H9 (cell line): Measurements from ENCODE around the gene SYP. TPM values are rescaled to one million over a fixed set of nuclear protein-coding genes. Genes with fewer than 3 reads are reported as not detected.

Experiments
- DNase-seq: peaks from one replicate; pipeline ENCODE4 v3.0.0-alpha.2; 2017
- H2AFZ ChIP-seq: one replicate; pipeline ENCODE4 v1.6.1; 2013; ENCODE audit warnings: mild to moderate bottlenecking, low read length, control low read depth, moderate library complexity
- H2AK5ac ChIP-seq: 2 replicates; pipeline ENCODE4 v1.6.1; 2013; ENCODE audit warnings: low read length, control low read depth, mixed read lengths; ENCODE audit not compliant: insufficient read length
- H2BK120ac ChIP-seq: one replicate; pipeline ENCODE4 v1.6.1; 2013; ENCODE audit warnings: low read depth, mild to moderate bottlenecking, low read length, control low read depth, inconsistent platforms; ENCODE audit not compliant: poor library complexity, severe bottlenecking
- H2BK12ac ChIP-seq: 2 replicates; pipeline ENCODE4 v1.6.1; 2013; ENCODE audit warnings: low read length, control low read depth, mixed read lengths, low read depth; ENCODE audit not compliant: insufficient read length
- H2BK15ac ChIP-seq: 2 replicates; pipeline ENCODE4 v1.6.1; 2013; ENCODE audit warnings: low read depth, low read length, control low read depth
- H2BK20ac ChIP-seq: one replicate; pipeline ENCODE4 v1.6.1; 2013; ENCODE audit warnings: low read depth, mild to moderate bottlenecking, low read length, control low read depth, inconsistent platforms; ENCODE audit not compliant: poor library complexity, severe bottlenecking
- H2BK5ac ChIP-seq: 2 replicates; pipeline ENCODE4 v1.6.1; 2013; ENCODE audit warnings: low read length, control low read depth, mixed read lengths; ENCODE audit not compliant: insufficient read length
- H3K14ac ChIP-seq: 2 replicates; pipeline ENCODE4 v1.6.1; 2013; ENCODE audit warnings: low read length, control low read depth; ENCODE audit not compliant: insufficient read depth
- H3K18ac ChIP-seq: 2 replicates; pipeline ENCODE4 v1.6.1; 2013; ENCODE audit warnings: low read depth, mild to moderate bottlenecking, mixed read lengths, low read length, control low read depth; ENCODE audit not compliant: insufficient read length
- H3K23ac ChIP-seq: 2 replicates; pipeline ENCODE4 v1.6.1; 2013; ENCODE audit warnings: low read length, control low read depth, mixed read lengths, low read depth; ENCODE audit not compliant: insufficient read length
- H3K23me2 ChIP-seq: 2 replicates; pipeline ENCODE4 v1.6.1; 2013; ENCODE audit warnings: low read depth, mild to moderate bottlenecking, mixed read lengths, low read length, control low read depth; ENCODE audit not compliant: insufficient read length, poor library complexity, severe bottlenecking
- H3K27ac ChIP-seq: 2 replicates; pipeline ENCODE4 v1.5.1; 2013; ENCODE audit warnings: low read length, control low read depth, mixed read lengths, low read depth; ENCODE audit not compliant: insufficient read length
- H3K27me3 ChIP-seq: 2 replicates; pipeline ENCODE4 v1.6.1; 2013; ENCODE audit warnings: low read length, control low read depth, inconsistent platforms; ENCODE audit not compliant: insufficient read depth
- H3K4ac ChIP-seq: 2 replicates; pipeline ENCODE4 v1.6.1; 2013; ENCODE audit warnings: low read depth, mild to moderate bottlenecking, control low read depth, inconsistent platforms, low read length, moderate library complexity
- H3K4me1 ChIP-seq: 2 replicates; pipeline ENCODE4 v1.6.1; 2013; ENCODE audit warnings: low read length, control low read depth, inconsistent platforms; ENCODE audit not compliant: insufficient read depth
- H3K4me2 ChIP-seq: 2 replicates; pipeline ENCODE4 v1.6.1; 2013; ENCODE audit warnings: low read length, control low read depth, mixed read lengths; ENCODE audit not compliant: insufficient read length, insufficient read depth
- H3K56ac ChIP-seq: 2 replicates; pipeline ENCODE4 v1.6.1; 2013; ENCODE audit warnings: low read depth, mild to moderate bottlenecking, mixed read lengths, low read length, control low read depth; ENCODE audit not compliant: insufficient read length
- H3K79me1 ChIP-seq: 2 replicates; pipeline ENCODE4 v1.6.1; 2013; ENCODE audit warnings: low read depth, mild to moderate bottlenecking, moderate library complexity, low read length, control low read depth, inconsistent platforms; ENCODE audit not compliant: insufficient read depth, poor library complexity, severe bottlenecking
- H3K79me2 ChIP-seq: 2 replicates; pipeline ENCODE4 v1.6.1; 2013; ENCODE audit warnings: low read length, control low read depth, inconsistent platforms; ENCODE audit not compliant: insufficient read depth
- H3K9ac ChIP-seq: 2 replicates; pipeline ENCODE4 v1.6.1; 2013; ENCODE audit warnings: low read length, control low read depth, mixed read lengths; ENCODE audit not compliant: insufficient read length; ENCODE audit errors: extremely low read depth
- H3K9me3 ChIP-seq: one replicate; pipeline ENCODE4 v1.6.1; 2013; ENCODE audit warnings: low read depth, low read length, inconsistent platforms; ENCODE audit not compliant: control insufficient read depth
- H3T11ph ChIP-seq: one replicate; pipeline ENCODE4 v1.6.1; 2013; ENCODE audit warnings: mild to moderate bottlenecking, low read length, control low read depth, inconsistent platforms
- H4K20me1 ChIP-seq: one replicate; pipeline ENCODE4 v1.6.1; 2013; ENCODE audit not compliant: control insufficient read depth, insufficient read length, insufficient read depth
- H4K5ac ChIP-seq: 2 replicates; pipeline ENCODE4 v1.6.1; 2013; ENCODE audit warnings: low read depth, mild to moderate bottlenecking, mixed read lengths, low read length, control low read depth; ENCODE audit not compliant: insufficient read length
- H4K8ac ChIP-seq: replicated peaks from 2 replicates; pipeline ENCODE4 v1.6.1; 2013; ENCODE audit warnings: low read length, control low read depth, mixed read lengths, low read depth; ENCODE audit not compliant: insufficient read length
- H4K91ac ChIP-seq: 2 replicates; pipeline ENCODE4 v1.6.1; 2013; ENCODE audit warnings: low read depth, mild to moderate bottlenecking, moderate library complexity, mixed read lengths, low read length, control low read depth; ENCODE audit not compliant: insufficient read length
- H3K27ac Mint-ChIP-seq, 3 experiments: 2 replicates in 2 of 3; 3 replicates in 1 of 3; pipeline ENCODE4 v1.8.0; 2020 to 2021; ENCODE audit warnings: mixed read lengths in 3 of 3, mild to moderate bottlenecking in 1 of 3, moderate library complexity in 1 of 3
- H3K27me3 Mint-ChIP-seq: 2 replicates; pipeline ENCODE4 v1.8.0; 2021; ENCODE audit warnings: low read depth, mild to moderate bottlenecking, moderate library complexity, mixed read lengths
- H3K36me3 Mint-ChIP-seq, 3 experiments: 2 replicates in 2 of 3; 3 replicates in 1 of 3; pipeline ENCODE4 v1.8.0; 2020 to 2021; ENCODE audit warnings: low read depth in 3 of 3, mixed read lengths in 3 of 3; ENCODE audit not compliant: insufficient read depth in 1 of 3
- H3K4me1 Mint-ChIP-seq, 2 experiments: 2 replicates each; pipeline ENCODE4 v1.8.0; 2020; ENCODE audit warnings: mixed read lengths in 2 of 2
- H3K4me3 Mint-ChIP-seq, 2 experiments: 2 replicates in 1 of 2; 3 replicates in 1 of 2; pipeline ENCODE4 v1.8.0; 2020 to 2021; ENCODE audit warnings: mild to moderate bottlenecking in 2 of 2, mixed read lengths in 2 of 2, moderate library complexity in 1 of 2
- H3K9me3 Mint-ChIP-seq, 2 experiments: 2 replicates in 1 of 2; 3 replicates in 1 of 2; pipeline ENCODE4 v1.8.0; 2020; ENCODE audit warnings: mild to moderate bottlenecking in 2 of 2, mixed read lengths in 2 of 2, moderate library complexity in 1 of 2
- CTCF ChIP-seq: fragments of 200-600 bp; sonication (generic); conservative IDR thresholded peaks from 3 replicates; pipeline ENCODE4 v1.8.0; 2021; ENCODE audit warnings: antibody characterized with exemption, mild to moderate bottlenecking
- whole genome bisulfite sequencing: extraction: QIAGEN DNeasy Blood & Tissue Kit; methylation state at CpG from one replicate; pipeline ENCODE4 v1.1.7; 2013; ENCODE audit warnings: missing lambda C conversion rate, low lambda C conversion rate, mixed read lengths; ENCODE audit not compliant: insufficient read length; ENCODE audit errors: extremely low coverage; 5-methylcytosine and 5-hydroxymethylcytosine counted together
- total RNA-seq: library from RNA; stranded (reverse); gene quantifications from 2 replicates; pipeline ENCODE4 v1.2.1, GENCODE V29; 2021

SYP gene
- total RNA-seq, 1 experiment from 2014 or later, result 1.8 TPM

GRCh38 chrX:49139713-49140112 lies 60.3 kb downstream of the SYP start:
- Histone ChIP-seq H2BK20ac (no peak overlapping the region), H4K5ac (no peak overlapping the region), H2BK5ac (no peak overlapping the region), H3K4me1 (no peaks in the 10 kb centered on the region), H2AFZ (no peak overlapping the region), H2BK15ac (no peak overlapping the region), H2BK120ac (no peak overlapping the region), H3K27me3 (no peaks in the 10 kb centered on the region), H3K9ac (no peak overlapping the region), H3K4ac (no peak overlapping the region), H3K23me2 (no peaks in the 10 kb centered on the region), H2BK12ac (no peak overlapping the region), H3T11ph (no peak overlapping the region), H3K18ac (no peak overlapping the region), H3K23ac (no peak overlapping the region), H2AK5ac (no peak overlapping the region), H3K4me2 (no peak overlapping the region), H3K56ac (no peak overlapping the region), H3K14ac (no peak overlapping the region), H4K8ac (no peak overlapping the region), H3K9me3 (peaks cover 10% of the 10 kb centered on the region), H3K79me1 (no peaks in the 10 kb centered on the region), H3K79me2 (no peaks in the 10 kb centered on the region), H4K91ac (no peak overlapping the region), H4K20me1 (no peaks in the 10 kb centered on the region), H3K27ac (no peak overlapping the region)
- peaks cover 65 to 69% of the 10 kb centered on the region in 2 experiments for H3K9me3 Mint-ChIP-seq
- TF ChIP-seq CTCF, result no peak
- H3K4me1 Mint-ChIP-seq, result no peaks in the 10 kb centered on the region
- peaks cover 0 to 15% (median 6%) of the 10 kb centered on the region in 3 experiments for H3K36me3 Mint-ChIP-seq
- no peak for DNase-seq
- H3K4me3 Mint-ChIP-seq, result no peak overlapping the region
- H3K27me3 Mint-ChIP-seq, result peaks cover 4% of the 10 kb centered on the region
- H3K27ac Mint-ChIP-seq, result no peak overlapping the region
- WGBS, result no CpG with 5 or more reads among the region's 4 CpGs

Other genes starting within 250 kb of the SYP start
- 62.5 and 62.6 TPM in 2 replicates for gene OTUD5, start 242.6 kb downstream of the SYP start, total RNA-seq
- gene KCND1, start 228.3 kb downstream of the SYP start, total RNA-seq, result 5.7 and 7.0 TPM in 2 replicates
- gene GRIPAP1, start 197.9 kb downstream of the SYP start, total RNA-seq, result 70.1 and 71.8 TPM in 2 replicates
- 58.9 and 59.8 TPM in 2 replicates for gene TFE3, start 156.8 kb downstream of the SYP start, total RNA-seq
- 14.5 and 15.7 TPM in 2 replicates for gene CCDC120, start 141.2 kb downstream of the SYP start, total RNA-seq
- gene PRAF2, start 126.2 kb downstream of the SYP start, total RNA-seq, result 12.2 and 13.4 TPM in 2 replicates
- 31.5 and 35.8 TPM in 2 replicates for gene WDR45, start 120.3 kb downstream of the SYP start, total RNA-seq
- 15.8 and 17.1 TPM in 2 replicates for gene GPKOW, start 76.5 kb downstream of the SYP start, total RNA-seq
- gene MAGIX, start 37.4 kb downstream of the SYP start, total RNA-seq, result 1.3 and 1.9 TPM in 2 replicates
- gene PLP2, start 28.3 kb downstream of the SYP start, total RNA-seq, result 11.7 and 12.1 TPM in 2 replicates
- gene PRICKLE3, start 13.8 kb downstream of the SYP start, total RNA-seq, result 9.7 and 12.2 TPM in 2 replicates
- 0.94 and 1.4 TPM in 2 replicates for gene CACNA1F, start 33.1 kb upstream of the SYP start, total RNA-seq
- 12.1 and 12.2 TPM in 2 replicates for gene CCDC22, start 35.3 kb upstream of the SYP start, total RNA-seq
- gene FOXP3, start 64.5 kb upstream of the SYP start, total RNA-seq, result 0.68 and 0.81 TPM in 2 replicates
- 6.9 and 7.3 TPM in 2 replicates for gene PPP1R3F, start 69.6 kb upstream of the SYP start, total RNA-seq
- not detected in 2 replicates for gene GAGE10, start 103.5 kb upstream of the SYP start, total RNA-seq
- gene GAGE12J, start 121.8 kb upstream of the SYP start, total RNA-seq, result not detected in 2 replicates
- not detected in 2 replicates for gene GAGE13, start 131.4 kb upstream of the SYP start, total RNA-seq